ENCODE results near the gene UBE2G2. TPM values are rescaled to one million over a fixed set of nuclear protein-coding genes. Genes with fewer than 3 reads are reported as not detected.

The UBE2G2 gene
- total RNA-seq, 1 donor: 75.3 TPM

DNA sequence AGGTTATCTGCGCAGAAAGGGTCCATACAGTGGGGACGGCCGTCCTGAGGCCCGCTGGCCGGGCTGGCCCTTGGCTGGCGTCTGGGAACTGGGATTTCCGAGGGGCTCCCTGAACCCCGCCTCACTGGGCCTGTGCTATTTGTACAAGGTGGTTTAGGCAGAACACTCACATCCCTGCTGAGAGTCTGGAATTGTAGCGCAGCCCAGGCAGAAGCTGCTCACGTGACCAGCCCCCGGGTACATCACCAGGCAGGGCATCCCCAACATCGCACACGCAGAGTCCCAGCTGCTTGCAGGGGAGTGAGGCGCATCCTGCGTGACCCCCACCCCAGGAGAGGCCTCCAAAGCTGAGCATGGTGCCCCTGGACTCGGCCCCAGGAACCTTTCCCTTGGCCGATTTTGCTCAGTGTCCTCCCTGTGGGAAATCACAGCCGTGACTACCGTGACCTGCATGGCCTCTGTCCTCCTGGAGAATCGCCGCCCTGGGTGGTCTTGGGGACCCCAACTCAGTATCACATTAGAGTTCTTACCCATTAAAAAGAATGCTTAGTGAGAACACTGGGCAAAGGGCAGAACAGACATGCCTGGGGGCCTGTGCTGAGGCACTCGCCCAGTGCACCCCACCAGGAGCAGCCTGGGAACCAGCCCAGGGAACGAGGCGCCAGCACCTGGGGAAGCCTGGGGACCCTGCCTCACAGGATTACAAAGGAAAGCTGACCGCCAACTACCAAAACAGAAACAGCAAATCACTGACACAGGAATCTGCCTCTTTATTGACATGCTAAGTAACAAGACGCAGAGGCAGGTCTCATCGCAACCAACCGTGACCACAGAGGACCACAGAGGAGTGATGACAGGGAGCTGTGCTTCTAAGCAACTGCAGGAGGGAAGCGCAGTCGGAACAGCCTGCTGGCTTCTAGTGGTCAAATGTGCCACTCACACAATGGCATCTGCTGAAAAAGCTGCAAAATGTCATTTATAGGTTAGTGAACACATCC, 33.5 kb downstream of the UBE2G2 start:
- Histone ChIP-seq H4K20me1 (ENCODE audit: insufficient read depth, low read length) (no peaks in the 10 kb centered on the region), H3K4me3 (ENCODE audit: insufficient read depth, low read length) (no peak overlapping the region), H3K79me2 (ENCODE audit: insufficient read depth, low read length) (no peaks in the 10 kb centered on the region), H3K27ac (ENCODE audit: low read depth, low read length) (no peak overlapping the region), H3K27me3 (ENCODE audit: insufficient read depth, low read length) (no peaks in the 10 kb centered on the region), H3K4me2 (ENCODE audit: insufficient read depth, low read length) (no peak overlapping the region), H3K36me3 (ENCODE audit: insufficient read depth, low read length) (peaks cover 26% of the 10 kb centered on the region), H3K4me1 (ENCODE audit: insufficient read depth, low read length) (peaks cover 8% of the 10 kb centered on the region), H2AFZ (ENCODE audit: low read length) (no peak overlapping the region), H3K9me3 (ENCODE audit: low read depth, low read length) (no peaks in the 10 kb centered on the region)
- TF ChIP-seq, protein P1, sequence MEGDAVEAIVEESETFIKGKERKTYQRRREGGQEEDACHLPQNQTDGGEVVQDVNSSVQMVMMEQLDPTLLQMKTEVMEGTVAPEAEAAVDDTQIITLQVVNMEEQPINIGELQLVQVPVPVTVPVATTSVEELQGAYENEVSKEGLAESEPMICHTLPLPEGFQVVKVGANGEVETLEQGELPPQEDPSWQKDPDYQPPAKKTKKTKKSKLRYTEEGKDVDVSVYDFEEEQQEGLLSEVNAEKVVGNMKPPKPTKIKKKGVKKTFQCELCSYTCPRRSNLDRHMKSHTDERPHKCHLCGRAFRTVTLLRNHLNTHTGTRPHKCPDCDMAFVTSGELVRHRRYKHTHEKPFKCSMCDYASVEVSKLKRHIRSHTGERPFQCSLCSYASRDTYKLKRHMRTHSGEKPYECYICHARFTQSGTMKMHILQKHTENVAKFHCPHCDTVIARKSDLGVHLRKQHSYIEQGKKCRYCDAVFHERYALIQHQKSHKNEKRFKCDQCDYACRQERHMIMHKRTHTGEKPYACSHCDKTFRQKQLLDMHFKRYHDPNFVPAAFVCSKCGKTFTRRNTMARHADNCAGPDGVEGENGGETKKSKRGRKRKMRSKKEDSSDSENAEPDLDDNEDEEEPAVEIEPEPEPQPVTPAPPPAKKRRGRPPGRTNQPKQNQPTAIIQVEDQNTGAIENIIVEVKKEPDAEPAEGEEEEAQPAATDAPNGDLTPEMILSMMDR (IDR thresholded peaks at IDR 0.05; ENCODE audit: extremely low read depth, low read depth, low read length): no peak
- DNase-seq (ENCODE audit: insufficient read length, low spot score, missing footprints): peak; percentile 67

DNA sequence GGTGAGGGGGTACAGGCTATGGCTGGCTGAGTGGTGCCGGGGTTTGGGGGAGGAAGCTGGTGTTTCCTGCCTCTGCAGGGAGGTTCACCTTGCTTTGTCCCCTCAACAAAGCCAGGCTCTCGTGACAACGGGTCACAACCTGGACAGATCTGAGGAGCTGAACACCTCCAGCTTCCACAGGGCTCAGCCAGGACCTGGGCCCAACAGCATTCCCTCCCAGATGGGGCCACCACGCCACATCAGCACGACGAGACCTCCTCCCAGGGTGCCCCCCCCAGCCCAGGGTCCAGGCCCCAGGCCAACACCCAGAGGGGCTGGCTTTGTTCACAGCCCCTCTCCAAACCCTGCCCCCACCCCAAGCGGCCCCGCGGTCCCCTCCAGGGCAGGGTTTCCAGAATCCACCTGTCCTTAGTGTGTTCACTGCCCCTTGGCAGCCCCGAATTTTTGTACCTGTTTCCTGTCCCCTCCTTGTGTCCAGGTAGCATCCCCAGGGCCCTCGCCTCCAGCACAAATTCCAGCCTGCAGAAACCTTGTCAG, 34.7 kb downstream of the UBE2G2 start:
- TF ChIP-seq, protein P1 (IDR thresholded peaks at IDR 0.05; ENCODE audit: extremely low read depth, low read depth, low read length): no peak
- Histone ChIP-seq H3K4me3 (ENCODE audit: insufficient read depth, low read length) (no peak overlapping the region), H2AFZ (ENCODE audit: low read length) (no peak overlapping the region), H3K79me2 (ENCODE audit: insufficient read depth, low read length) (no peaks in the 10 kb centered on the region), H3K9me3 (ENCODE audit: low read depth, low read length) (no peaks in the 10 kb centered on the region), H3K4me2 (ENCODE audit: insufficient read depth, low read length) (no peak overlapping the region), H3K27ac (ENCODE audit: low read depth, low read length) (no peak overlapping the region), H3K36me3 (ENCODE audit: insufficient read depth, low read length) (peaks cover 23% of the 10 kb centered on the region), H3K4me1 (ENCODE audit: insufficient read depth, low read length) (peaks cover 8% of the 10 kb centered on the region), H4K20me1 (ENCODE audit: insufficient read depth, low read length) (no peaks in the 10 kb centered on the region), H3K27me3 (ENCODE audit: insufficient read depth, low read length) (no peaks in the 10 kb centered on the region)
- peak; percentile 74 for DNase-seq (ENCODE audit: insufficient read length, low spot score, missing footprints)

DNA sequence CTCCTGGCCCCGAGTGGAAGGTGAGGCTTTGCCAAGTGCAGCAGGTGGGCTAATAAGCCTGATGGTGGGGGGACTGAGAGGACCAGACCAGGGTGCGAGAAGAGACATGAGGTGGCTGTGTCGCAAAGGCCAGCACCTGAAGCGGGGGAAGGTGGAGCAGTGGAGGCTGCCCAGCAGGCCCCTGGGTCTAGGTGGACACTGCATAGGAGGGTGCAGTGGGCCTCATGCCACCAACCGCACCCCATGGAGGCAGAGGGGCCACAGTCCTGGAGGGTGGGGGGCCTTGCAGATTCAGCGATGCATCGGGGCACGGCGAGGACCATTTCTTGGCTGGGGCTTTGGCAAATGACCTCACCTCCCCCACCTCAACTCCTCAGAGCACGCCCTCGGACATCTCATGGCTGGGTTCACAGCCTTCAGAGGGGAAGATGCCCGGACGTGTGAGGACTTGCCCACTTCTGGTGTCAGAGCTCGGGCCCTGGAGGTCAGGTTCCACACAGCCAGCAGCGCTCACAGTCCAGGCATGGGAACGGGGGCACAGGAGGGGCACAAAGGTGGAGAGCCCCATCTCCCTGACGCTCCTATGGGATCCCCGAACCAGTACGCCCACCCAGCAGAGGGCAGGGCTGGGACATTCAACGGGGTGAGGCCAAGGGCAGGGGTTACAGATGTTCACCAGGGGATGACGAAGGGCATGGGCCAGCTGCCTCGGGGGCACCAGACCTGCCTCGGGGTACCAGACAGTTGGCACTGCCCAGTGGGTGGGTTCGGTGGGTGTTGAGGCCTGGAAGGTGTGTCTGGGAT, 35.4 kb downstream of the UBE2G2 start:
- no peaks in the 10 kb centered on the region for H4K20me1 ChIP-seq (ENCODE audit: insufficient read depth, low read length)
- no peak overlapping the region for H2AFZ ChIP-seq (ENCODE audit: low read length)
- H3K4me3 ChIP-seq (ENCODE audit: insufficient read depth, low read length): no peak overlapping the region
- peaks cover 8% of the 10 kb centered on the region for H3K4me1 ChIP-seq (ENCODE audit: insufficient read depth, low read length)
- peak overlapping the region; percentile 39 for H3K4me2 ChIP-seq (ENCODE audit: insufficient read depth, low read length)
- no peaks in the 10 kb centered on the region for H3K9me3 ChIP-seq (ENCODE audit: low read depth, low read length)
- no peaks in the 10 kb centered on the region for H3K79me2 ChIP-seq (ENCODE audit: insufficient read depth, low read length)
- no peak overlapping the region for H3K27ac ChIP-seq (ENCODE audit: low read depth, low read length)
- peaks cover 17% of the 10 kb centered on the region for H3K36me3 ChIP-seq (ENCODE audit: insufficient read depth, low read length)
- no peaks in the 10 kb centered on the region for H3K27me3 ChIP-seq (ENCODE audit: insufficient read depth, low read length)
- TF ChIP-seq, protein P1 (IDR thresholded peaks at IDR 0.05; ENCODE audit: extremely low read depth, low read depth, low read length): no peak
- DNase-seq (ENCODE audit: insufficient read length, low spot score, missing footprints): peak; percentile 86

Data from osteoblast (primary cell).